OCI-LY3 (cell line): ENCODE results near the gene INSIG2.

Source experiments
- CTCF ChIP-seq: fragments of 200-600, 300-600 bp; sonication (generic); IDR thresholded peaks from 2 replicates; pipeline ENCODE4 v1.5.1; 2014; ENCODE audit warnings: antibody characterized with exemption, low read length, low read depth
- EZH2phosphoT487 ChIP-seq: fragments of 200-600 bp; shearing (Covaris generic); IDR thresholded peaks from 2 replicates; pipeline ENCODE4 v1.6.1; 2018; ENCODE audit warnings: antibody characterized with exemption, mixed run types, low read depth

- TF ChIP-seq CTCF (no peak), EZH2phosphoT487 (no peak)
Measured at GRCh38 chr2:118054213-118055008, 33.9 kb upstream of the INSIG2 start.
